HAP-1 (cell line): ENCODE results near the gene EEF2KMT.
"Not testable (repeated sequence)": the region's sequence is repeated elsewhere in the genome, so short reads cannot be mapped to it uniquely, and the experiment has no call there.

Experiments used
- DNase-seq, 2 experiments: peaks; one replicate each; pipeline ENCODE4 v3.0.0-alpha.2; 2016 to 2020; ENCODE audit warnings: low spot score in 2 of 2
- H3K27me3 ChIP-seq: fragments of 250-450 bp; sonication (Bioruptor Pico); 2 replicates; pipeline ENCODE4 v1.5.1; 2020; ENCODE audit warnings: low read depth, mild to moderate bottlenecking, moderate library complexity
- H3K36me3 ChIP-seq: fragments of 250-450 bp; sonication (Bioruptor Pico); replicated peaks from 2 replicates; pipeline ENCODE4 v1.5.1; 2020; ENCODE audit warnings: mild to moderate bottlenecking
- H3K4me1 ChIP-seq: fragments of 250-450 bp; sonication (Bioruptor Pico); 2 replicates; pipeline ENCODE4 v1.5.1; 2020; ENCODE audit warnings: mild to moderate bottlenecking
- H3K4me3 ChIP-seq: fragments of 250-450 bp; sonication (Bioruptor Pico); 2 replicates; pipeline ENCODE4 v1.5.1; 2020; ENCODE audit warnings: mild to moderate bottlenecking, moderate library complexity
- H3K9me3 ChIP-seq: fragments of 250-450 bp; sonication (Bioruptor Pico); 2 replicates; pipeline ENCODE4 v1.5.1; 2020; ENCODE audit warnings: mild to moderate bottlenecking, moderate library complexity
- in situ Hi-C: fragments of 300-500 bp; cut with MboI; formaldehyde crosslinking; loops from 3 replicates; pipeline ENCODE4 v1.14.3; 2020; ENCODE audit warnings: low sequenced_read_pairs, inconsistent platforms, mixed read lengths

EEF2KMT gene

DNA sequence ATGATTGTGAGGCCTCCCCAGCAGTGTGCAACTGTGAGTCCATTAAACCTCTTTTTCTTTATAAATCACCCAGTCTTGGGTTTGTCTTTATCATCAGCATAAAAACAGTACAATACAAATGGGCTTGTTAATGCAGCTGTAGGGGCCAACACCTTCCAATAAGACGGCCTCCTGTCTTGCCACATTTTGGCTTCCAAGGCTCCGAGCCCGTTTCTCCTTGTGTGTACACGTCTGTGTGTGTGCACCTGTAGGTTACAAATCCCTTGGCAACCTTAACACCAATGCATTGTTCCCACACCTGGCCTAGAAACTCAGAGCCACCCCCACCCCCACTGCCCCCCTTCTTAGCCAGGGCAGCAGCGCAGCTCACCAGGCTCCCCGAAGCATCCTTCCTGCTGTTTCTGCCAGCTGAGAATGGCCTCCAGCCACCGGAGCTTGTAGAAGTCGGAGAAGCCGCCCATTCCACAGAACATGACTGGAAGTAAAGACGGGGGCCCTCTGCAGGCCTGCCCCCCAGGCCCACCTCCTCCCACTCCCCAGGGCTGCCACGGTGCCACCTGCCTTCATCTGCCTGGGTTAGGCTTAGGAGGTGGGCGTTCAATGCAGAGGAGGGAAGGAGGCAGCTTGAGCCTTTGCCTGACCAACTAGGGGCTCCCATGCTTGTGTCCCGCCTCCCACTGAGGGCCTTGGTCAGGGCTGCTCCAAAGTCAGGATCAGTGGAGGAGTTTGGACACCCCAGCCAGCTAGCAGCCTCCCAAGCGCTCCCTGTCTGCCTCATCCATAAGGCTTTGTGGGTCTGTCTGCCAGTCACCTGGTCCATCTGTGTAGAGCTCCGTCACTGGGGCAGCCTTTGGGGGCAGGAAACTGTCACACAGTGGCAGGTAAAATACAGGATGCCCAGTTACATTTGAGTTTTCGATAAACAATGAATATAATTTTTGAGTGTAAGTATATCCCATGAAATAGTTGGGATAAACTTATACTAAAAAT is 42.4 kb downstream of the EEF2KMT start:
- no peaks in the 10 kb centered on the region for H3K4me1 ChIP-seq
- in situ Hi-C loops = no loop called here
- no peaks in the 10 kb centered on the region for H3K9me3 ChIP-seq
- 0 out of 2 replicates have a peak, but pooled peaks cover 3% of the 10 kb centered on the region for H3K27me3 ChIP-seq
- no peak for DNase-seq
- no peak overlapping the region for H3K4me3 ChIP-seq
- no peaks in the 10 kb centered on the region for H3K36me3 ChIP-seq

DNA sequence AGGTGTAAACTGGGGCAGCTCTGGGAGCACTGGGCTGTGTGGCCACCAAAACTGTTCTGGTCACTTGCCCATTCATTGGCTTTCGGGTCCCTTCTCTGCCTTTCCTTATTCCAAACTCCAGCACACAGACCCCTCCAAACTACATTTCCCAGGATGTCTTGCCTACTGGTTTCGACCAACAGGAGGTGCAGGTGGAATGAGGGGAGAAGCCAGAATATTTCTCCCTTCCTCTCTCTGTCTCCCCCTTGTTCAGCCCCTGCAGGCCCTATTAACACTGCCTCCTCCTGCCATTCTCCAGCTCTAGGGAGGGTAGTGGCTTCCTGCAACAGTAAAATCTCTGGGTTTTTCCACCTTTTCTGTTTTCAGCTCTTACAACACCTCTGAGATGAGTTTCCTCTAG is 50.7 kb downstream of the EEF2KMT start:
- in situ Hi-C loops = no loop called here
- no peaks in the 10 kb centered on the region for H3K4me1 ChIP-seq
- no peak overlapping the region for H3K4me3 ChIP-seq
- H3K27me3 ChIP-seq = peaks cover 9% of the 10 kb centered on the region
- DNase-seq = no peak
- no peaks in the 10 kb centered on the region for H3K36me3 ChIP-seq
- H3K9me3 ChIP-seq = no peaks in the 10 kb centered on the region

- Histone ChIP-seq H3K36me3 (no peaks in the 10 kb centered on the region), H3K9me3 (no peaks in the 10 kb centered on the region), H3K4me1 (no peaks in the 10 kb centered on the region), H3K27me3 (peaks cover 20% of the 10 kb centered on the region), H3K4me3 (no peak overlapping the region)
- in situ Hi-C loops = no loop called here
- no peak for DNase-seq
These were observed 52.0 kb downstream of the EEF2KMT start for GRCh38 chr16:5045499-5046115.

DNA sequence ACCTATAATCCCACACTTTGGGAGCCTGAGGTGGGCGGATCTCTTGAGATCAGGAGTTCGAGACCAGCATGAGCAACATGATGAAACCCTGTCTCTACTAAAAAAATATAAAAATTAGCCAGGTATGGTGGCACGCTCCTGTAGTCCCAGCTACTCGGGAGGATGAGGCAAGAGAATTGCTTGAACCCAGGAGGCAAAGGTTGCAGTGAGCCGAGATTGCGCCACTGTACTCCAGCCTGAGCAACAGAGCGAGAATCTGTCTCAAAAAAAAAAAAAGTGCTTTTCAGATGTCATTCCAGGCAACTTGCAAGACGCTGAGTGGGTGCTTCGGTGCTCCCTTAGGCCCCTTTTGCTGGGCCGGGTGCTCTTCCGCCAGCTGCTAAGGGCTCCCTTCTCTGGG is 53.0 kb downstream of the EEF2KMT start:
- H3K27me3 ChIP-seq = peaks cover 20% of the 10 kb centered on the region
- DNase-seq, in situ Hi-C loops, H3K4me3 ChIP-seq, H3K4me1 ChIP-seq, H3K9me3 ChIP-seq, H3K36me3 ChIP-seq: not testable (repeated sequence)

- Histone ChIP-seq H3K4me1 (no peaks in the 10 kb centered on the region), H3K9me3 (no peaks in the 10 kb centered on the region), H3K27me3 (peaks cover 20% of the 10 kb centered on the region), H3K4me3 (no peak overlapping the region), H3K36me3 (no peaks in the 10 kb centered on the region)
- in situ Hi-C loops = no loop called here
- DNase-seq = no peak
These were observed 53.5 kb downstream of the EEF2KMT start for GRCh38 chr16:5044011-5044540.

DNA sequence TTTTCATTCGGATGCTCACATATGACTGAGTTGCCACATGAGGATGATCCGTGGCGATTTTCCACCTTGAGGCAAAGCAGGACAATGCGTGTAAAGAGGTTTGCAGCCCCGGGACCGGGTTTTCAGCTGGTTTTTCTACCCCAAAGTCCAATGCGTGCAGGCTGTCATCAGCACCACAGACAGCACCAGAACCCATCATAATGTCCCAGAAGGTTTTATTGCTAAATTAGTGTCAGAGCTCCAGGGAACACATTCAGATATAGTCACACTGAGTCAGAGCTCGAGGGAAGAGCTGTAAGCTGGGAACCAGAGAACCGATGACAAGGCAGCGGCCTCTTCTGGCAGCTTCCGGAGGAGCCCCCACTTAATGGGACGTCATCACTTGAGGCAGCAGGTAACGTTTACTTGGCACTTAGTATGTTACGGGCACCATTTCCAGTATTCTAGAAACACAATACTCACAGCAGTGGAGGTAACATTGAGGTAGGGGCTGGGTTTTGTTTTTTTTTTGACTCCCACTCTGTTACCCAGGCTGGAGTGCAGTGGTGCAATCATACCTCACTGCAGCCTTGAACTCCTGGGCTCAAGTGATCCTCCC is 54.9 kb downstream of the EEF2KMT start:
- Histone ChIP-seq H3K9me3 (no peaks in the 10 kb centered on the region), H3K27me3 (peaks cover 20% of the 10 kb centered on the region), H3K4me1 (no peaks in the 10 kb centered on the region), H3K4me3 (no peak overlapping the region), H3K36me3 (no peaks in the 10 kb centered on the region)
- in situ Hi-C loops = no loop called here
- no peak for DNase-seq

- Histone ChIP-seq H3K27me3 (peaks cover 20% of the 10 kb centered on the region), H3K36me3 (no peaks in the 10 kb centered on the region), H3K4me3 (no peak overlapping the region), H3K9me3 (no peaks in the 10 kb centered on the region), H3K4me1 (no peaks in the 10 kb centered on the region)
- DNase-seq = no peak
- in situ Hi-C loops = no loop called here
These were observed 55.9 kb downstream of the EEF2KMT start for GRCh38 chr16:5041600-5042133.

DNA sequence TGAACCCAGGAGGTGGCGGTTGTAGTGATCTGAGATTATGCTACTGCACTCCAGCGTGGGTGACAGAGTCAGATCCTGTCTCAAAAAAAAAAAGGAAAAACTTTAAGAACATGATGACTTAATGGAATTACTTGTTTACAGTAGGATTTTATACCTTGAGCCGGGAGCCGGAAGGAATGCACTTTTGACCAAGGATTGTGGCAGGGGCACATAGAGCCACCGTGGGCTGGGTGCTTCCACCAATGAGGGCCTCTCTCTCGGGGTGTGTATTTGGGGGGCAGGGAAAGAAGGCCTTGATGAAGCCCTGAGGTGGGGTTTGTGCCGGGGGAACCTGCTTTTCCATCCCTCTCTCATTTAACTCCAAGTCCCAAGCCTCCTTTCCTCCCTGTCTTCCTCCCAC is 57.1 kb downstream of the EEF2KMT start:
- Histone ChIP-seq H3K36me3 (no peaks in the 10 kb centered on the region), H3K4me1 (no peaks in the 10 kb centered on the region), H3K9me3 (no peaks in the 10 kb centered on the region), H3K4me3 (no peak overlapping the region), H3K27me3 (peaks cover 20% of the 10 kb centered on the region)
- DNase-seq = no peak
- in situ Hi-C loops = no loop called here

DNA sequence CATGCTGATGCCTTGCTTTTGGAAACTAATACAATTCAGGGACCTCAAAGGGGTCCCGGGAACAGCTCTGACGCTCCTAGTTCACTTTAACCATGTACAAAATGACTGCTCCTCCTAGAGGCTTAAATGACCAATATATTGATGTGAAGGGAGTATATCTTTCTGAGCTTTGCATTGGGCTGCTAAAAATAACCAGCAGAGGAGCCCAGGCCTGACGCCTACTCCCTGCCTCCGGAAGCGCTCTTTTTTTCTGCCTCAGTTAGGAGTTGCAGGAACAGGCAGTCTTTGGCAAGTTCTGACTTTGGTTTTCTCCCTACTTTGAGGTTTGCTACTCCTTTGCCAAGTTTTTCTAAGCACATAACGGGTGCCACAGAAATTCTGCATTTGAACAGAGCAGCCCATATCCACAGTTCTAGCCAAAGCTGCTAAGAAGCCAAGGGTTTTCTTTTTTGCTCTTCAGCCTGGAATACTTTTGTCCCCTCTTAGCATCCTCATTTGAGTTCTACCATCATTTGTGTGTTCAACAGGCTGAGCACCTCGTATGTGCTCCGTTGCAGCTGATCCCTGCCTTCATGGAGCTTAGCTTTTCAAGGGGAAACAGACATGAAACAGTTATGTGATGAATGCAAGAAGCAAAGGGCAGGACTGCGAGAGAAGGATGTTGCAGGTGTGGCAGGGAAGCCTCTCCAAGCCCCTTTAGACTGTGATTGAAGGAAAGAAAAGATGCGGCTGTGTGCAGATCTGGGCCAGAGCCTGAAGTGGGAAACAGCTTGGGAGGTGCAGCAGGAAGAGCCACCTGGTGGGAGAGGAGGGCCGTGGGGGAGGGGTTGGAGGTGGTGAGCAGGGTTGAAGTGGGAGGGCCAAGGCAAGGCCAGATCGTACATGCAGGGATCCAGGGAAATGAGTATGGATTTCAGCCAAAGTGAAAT is 61.1 kb downstream of the EEF2KMT start:
- in situ Hi-C loops = no loop called here
- DNase-seq = no peak
- peaks cover 7% of the 10 kb centered on the region for H3K4me1 ChIP-seq

GRCh38 chr16:5035909-5036227 is 61.7 kb downstream of the EEF2KMT start:
- H3K4me1 ChIP-seq = peaks cover 7% of the 10 kb centered on the region
- H3K4me3 ChIP-seq = no peak overlapping the region
- DNase-seq = no peak
- H3K36me3 ChIP-seq = no peaks in the 10 kb centered on the region
- in situ Hi-C loops = no loop called here
- peaks cover 6% of the 10 kb centered on the region for H3K27me3 ChIP-seq
- H3K9me3 ChIP-seq = no peaks in the 10 kb centered on the region

More for the DNA sequence above, 61.1 kb downstream of the EEF2KMT start:
- no peaks in the 10 kb centered on the region for H3K9me3 ChIP-seq
- H3K4me3 ChIP-seq = no peak overlapping the region
- H3K27me3 ChIP-seq = peaks cover 12% of the 10 kb centered on the region
- no peaks in the 10 kb centered on the region for H3K36me3 ChIP-seq
